A549 treated with RU486 at 1 μM for 4 hours (cell line): Measurements from ENCODE around the gene CCDC175. TPM values are rescaled to one million over a fixed set of nuclear protein-coding genes. Genes with fewer than 3 reads are reported as not detected.

Experiments
- total RNA-seq: library from RNA; stranded (reverse); fragments of 200-300 nt; extraction: Qiagen RNA extraction; gene quantifications from 5 replicates; pipeline ENCODE4 v1.2.3, GENCODE V29; 2022; ENCODE audit warnings: low read depth

The CCDC175 gene
- not detected in 5 replicates for total RNA-seq

GRCh38 chr14:59576332-59577294, at the start of gene CCDC175:
TSS of gene CCDC175 (minus strand) at chr14:59576812. CDS start at chr14:59576775, 37 bp downstream.

GRCh38 chr14:59483819-59484638, 92.6 kb downstream of the CCDC175 start, which contains the start of the genes JKAMP and L3HYPDH:
TSS of gene JKAMP (plus strand) at chr14:59484517. CDS start at chr14:59484590, 73 bp downstream.
TSS of gene L3HYPDH (minus strand) at chr14:59484408. CDS start at chr14:59484316, 92 bp downstream.

GRCh38 chr14:59465316-59466135, 111.1 kb downstream of the CCDC175 start, which contains the start of gene GPR135:
TSS of gene GPR135 (minus strand) at chr14:59465380. CDS start at chr14:59465226, 154 bp downstream.

Other genes starting within 250 kb of the CCDC175 start
- 0.96 to 1.1 TPM (median 0.98 TPM) in 5 replicates for gene GPR135, start 111.4 kb downstream of the CCDC175 start, total RNA-seq
- 42.5 to 49.1 TPM (median 47.7 TPM) in 5 replicates for gene L3HYPDH, start 92.4 kb downstream of the CCDC175 start, total RNA-seq
- gene JKAMP, start 92.3 kb downstream of the CCDC175 start, total RNA-seq, result 40.5 to 99.4 TPM (median 75.5 TPM) in 5 replicates